Measurements from ENCODE around the gene PODXL2. TPM values are rescaled to one million over a fixed set of nuclear protein-coding genes. Genes with fewer than 3 reads are reported as not detected.
"Not testable (repeated sequence)": the region's sequence is repeated elsewhere in the genome, so short reads cannot be mapped to it uniquely, and the experiment has no call there.

PODXL2 gene
- total RNA-seq, 1 donor from 2014 or later, result 10.3 TPM

GRCh38 chr3:127593178-127593577, 35.8 kb upstream of the PODXL2 start:
- H3K4me3 Mint-ChIP-seq, result no peak overlapping the region
- no peaks in the 10 kb centered on the region for H3K27me3 Mint-ChIP-seq (ENCODE audit: insufficient read depth)
- peaks cover 29% of the 10 kb centered on the region for H3K4me1 Mint-ChIP-seq (ENCODE audit: low read depth)
- intact Hi-C loops (cut with micrococcal nuclease), result loop anchor here (5.0 to 10.0 kb wide), 2 partner anchors 1508 to 1996 kb away; partner anchors contain the start of genes OSBPL11 and SLC41A3
- no peaks in the 10 kb centered on the region for H3K36me3 Mint-ChIP-seq (ENCODE audit: low read depth)
- no peak overlapping the region for H3K27ac Mint-ChIP-seq
- H3K9me3 Mint-ChIP-seq, result no peaks in the 10 kb centered on the region
- no peak for DNase-seq (ENCODE audit: low spot score)

- Mint-ChIP-seq H3K4me1 (ENCODE audit: low read depth) (peaks cover 36% of the 10 kb centered on the region), H3K36me3 (ENCODE audit: low read depth) (peaks cover 9% of the 10 kb centered on the region), H3K9me3 (no peaks in the 10 kb centered on the region), H3K4me3 (no peak overlapping the region), H3K27ac (no peak overlapping the region), H3K27me3 (ENCODE audit: insufficient read depth) (no peaks in the 10 kb centered on the region)
- no peak for DNase-seq (ENCODE audit: low spot score)
- intact Hi-C loops (cut with micrococcal nuclease), result loop anchor here (5.0 to 10.0 kb wide), 2 partner anchors 683 to 1511 kb away; partner anchors contain the start of gene SLC41A3
Observed at GRCh38 chr3:127595303-127595702, 33.7 kb upstream of the PODXL2 start.

GRCh38 chr3:127597020-127597771, 31.8 kb upstream of the PODXL2 start:
- intact Hi-C loops (cut with micrococcal nuclease), result loop anchor here (5.0 to 10.0 kb wide), 2 partner anchors 685 to 1512 kb away; partner anchors contain the start of gene SLC41A3

GRCh38 chr3:127598841-127599570, 30.0 kb upstream of the PODXL2 start:
- H3K4me1 Mint-ChIP-seq (ENCODE audit: low read depth), result peaks cover 45% of the 10 kb centered on the region
- DNase-seq (ENCODE audit: low spot score), result no peak
- no peaks in the 10 kb centered on the region for H3K9me3 Mint-ChIP-seq
- H3K4me3 Mint-ChIP-seq, result peak overlapping the region; percentile 100
- no peaks in the 10 kb centered on the region for H3K27me3 Mint-ChIP-seq (ENCODE audit: insufficient read depth)
- intact Hi-C loops (cut with micrococcal nuclease), result loop anchor here (1.0 to 10.0 kb wide), 9 partner anchors 9 to 1514 kb away; partner anchors contain the start of genes ABTB1, CHCHD6, PODXL2 and SLC41A3
- peak overlapping the region; percentile 99 for H3K27ac Mint-ChIP-seq
- H3K36me3 Mint-ChIP-seq (ENCODE audit: low read depth), result peaks cover 27% of the 10 kb centered on the region

More at GRCh38 chr3:127597020-127597771, 31.8 kb upstream of the PODXL2 start:
- H3K27ac Mint-ChIP-seq, result no peak overlapping the region
- DNase-seq (ENCODE audit: low spot score), result no peak
- no peaks in the 10 kb centered on the region for H3K27me3 Mint-ChIP-seq (ENCODE audit: insufficient read depth)
- H3K4me3 Mint-ChIP-seq, result peak overlapping the region; percentile 100
- H3K9me3 Mint-ChIP-seq, result no peaks in the 10 kb centered on the region
- peaks cover 21% of the 10 kb centered on the region for H3K36me3 Mint-ChIP-seq (ENCODE audit: low read depth)
- H3K4me1 Mint-ChIP-seq (ENCODE audit: low read depth), result peaks cover 44% of the 10 kb centered on the region

GRCh38 chr3:127600749-127601456, 28.1 kb upstream of the PODXL2 start:
- Mint-ChIP-seq H3K27me3 (ENCODE audit: insufficient read depth) (no peaks in the 10 kb centered on the region), H3K9me3 (no peaks in the 10 kb centered on the region), H3K4me1 (ENCODE audit: low read depth) (peaks cover 49% of the 10 kb centered on the region), H3K4me3 (peak overlapping the region; percentile 64), H3K36me3 (ENCODE audit: low read depth) (peaks cover 38% of the 10 kb centered on the region), H3K27ac (no peak overlapping the region)
- no peak for DNase-seq (ENCODE audit: low spot score)
- intact Hi-C loops (cut with micrococcal nuclease), result no loop called here

GRCh38 chr3:127604035-127604434, 24.9 kb upstream of the PODXL2 start:
- Mint-ChIP-seq H3K4me1 (ENCODE audit: low read depth) (peaks cover 49% of the 10 kb centered on the region), H3K27me3 (ENCODE audit: insufficient read depth) (no peaks in the 10 kb centered on the region), H3K9me3 (no peaks in the 10 kb centered on the region), H3K36me3 (ENCODE audit: low read depth) (peaks cover 58% of the 10 kb centered on the region), H3K4me3 (no peak overlapping the region), H3K27ac (peak overlapping the region; percentile 15)
- intact Hi-C loops (cut with micrococcal nuclease), result no loop called here
- no peak for DNase-seq (ENCODE audit: low spot score)

GRCh38 chr3:127604546-127605165, 24.3 kb upstream of the PODXL2 start:
- Mint-ChIP-seq H3K36me3 (ENCODE audit: low read depth) (peaks cover 58% of the 10 kb centered on the region), H3K9me3 (no peaks in the 10 kb centered on the region), H3K27me3 (ENCODE audit: insufficient read depth) (no peaks in the 10 kb centered on the region), H3K4me1 (ENCODE audit: low read depth) (peaks cover 46% of the 10 kb centered on the region), H3K27ac (no peak overlapping the region), H3K4me3 (no peak overlapping the region)
- intact Hi-C loops (cut with micrococcal nuclease), result no loop called here
- DNase-seq (ENCODE audit: low spot score), result no peak

- H3K4me3 Mint-ChIP-seq; H3K9me3 Mint-ChIP-seq; intact Hi-C loops (cut with micrococcal nuclease); DNase-seq (ENCODE audit: low spot score); H3K27ac Mint-ChIP-seq; H3K27me3 Mint-ChIP-seq (ENCODE audit: insufficient read depth): not testable (repeated sequence)
- H3K36me3 Mint-ChIP-seq (ENCODE audit: low read depth), result peaks cover 62% of the 10 kb centered on the region
- H3K4me1 Mint-ChIP-seq (ENCODE audit: low read depth), result peaks cover 42% of the 10 kb centered on the region
Observed at GRCh38 chr3:127605547-127605946, 23.4 kb upstream of the PODXL2 start.

GRCh38 chr3:127606086-127606805, 22.7 kb upstream of the PODXL2 start:
- Mint-ChIP-seq H3K4me3 (no peak overlapping the region), H3K36me3 (ENCODE audit: low read depth) (peaks cover 65% of the 10 kb centered on the region), H3K9me3 (no peaks in the 10 kb centered on the region), H3K27ac (no peak overlapping the region), H3K4me1 (ENCODE audit: low read depth) (peaks cover 35% of the 10 kb centered on the region), H3K27me3 (ENCODE audit: insufficient read depth) (no peaks in the 10 kb centered on the region)
- DNase-seq (ENCODE audit: low spot score), result no peak
- intact Hi-C loops (cut with micrococcal nuclease), result no loop called here

- intact Hi-C loops (cut with micrococcal nuclease), result no loop called here
- H3K27me3 Mint-ChIP-seq (ENCODE audit: insufficient read depth), result no peaks in the 10 kb centered on the region
- no peak overlapping the region for H3K27ac Mint-ChIP-seq
- no peaks in the 10 kb centered on the region for H3K9me3 Mint-ChIP-seq
- H3K36me3 Mint-ChIP-seq (ENCODE audit: low read depth), result peaks cover 63% of the 10 kb centered on the region
- peaks cover 28% of the 10 kb centered on the region for H3K4me1 Mint-ChIP-seq (ENCODE audit: low read depth)
- no peak for DNase-seq (ENCODE audit: low spot score)
- no peak overlapping the region for H3K4me3 Mint-ChIP-seq
Observed at GRCh38 chr3:127606981-127607595, 21.9 kb upstream of the PODXL2 start.

GRCh38 chr3:127607675-127608361, 21.2 kb upstream of the PODXL2 start:
- Mint-ChIP-seq H3K27me3 (ENCODE audit: insufficient read depth) (no peaks in the 10 kb centered on the region), H3K4me3 (no peak overlapping the region), H3K4me1 (ENCODE audit: low read depth) (peaks cover 22% of the 10 kb centered on the region), H3K27ac (no peak overlapping the region), H3K36me3 (ENCODE audit: low read depth) (peaks cover 60% of the 10 kb centered on the region), H3K9me3 (no peaks in the 10 kb centered on the region)
- intact Hi-C loops (cut with micrococcal nuclease), result no loop called here
- DNase-seq (ENCODE audit: low spot score), result no peak
